GM12864 (cell line): ENCODE measurements around the gene SOX8.

Source experiments
- DNase-seq: peaks from one replicate; pipeline ENCODE4 v3.0.0-alpha.2; 2011; ENCODE audit warnings: low read depth
- H3K4me3 ChIP-seq: 2 replicates; pipeline ENCODE4 v1.5.1; 2011; ENCODE audit warnings: mild to moderate bottlenecking, low read depth, low read length, control low read depth
- CTCF ChIP-seq: IDR thresholded peaks from 2 replicates; pipeline ENCODE4 v1.5.1; 2011; ENCODE audit warnings: low read depth, mild to moderate bottlenecking, moderate library complexity, low read length, control low read depth, inconsistent platforms; ENCODE audit errors: missing control alignments

The SOX8 gene

GRCh38 chr16:987906-988305 is 6.3 kb downstream of the SOX8 start:
- no peak overlapping the region for H3K4me3 ChIP-seq
- no peak for TF ChIP-seq CTCF
- no peak for DNase-seq

GRCh38 chr16:988471-989353 is 7.1 kb downstream of the SOX8 start:
- no peak for TF ChIP-seq CTCF
- DNase-seq = no peak
- H3K4me3 ChIP-seq = no peak overlapping the region

- H3K4me3 ChIP-seq = no peak overlapping the region
- no peak for TF ChIP-seq CTCF
- DNase-seq = no peak
These were observed 7.8 kb downstream of the SOX8 start for GRCh38 chr16:989354-989814.

- TF ChIP-seq CTCF = no peak
- no peak for DNase-seq
- H3K4me3 ChIP-seq = no peak overlapping the region
These were observed 9.1 kb downstream of the SOX8 start for GRCh38 chr16:990516-991291.

- DNase-seq = no peak
- no peak overlapping the region for H3K4me3 ChIP-seq
- TF ChIP-seq CTCF = no peak
These were observed 9.8 kb downstream of the SOX8 start for GRCh38 chr16:991345-991744.

- no peak overlapping the region for H3K4me3 ChIP-seq
- no peak for TF ChIP-seq CTCF
- no peak for DNase-seq
These were observed 10.2 kb downstream of the SOX8 start for GRCh38 chr16:991773-992172.
